T-helper 1 cell (primary cell): ENCODE results near the gene CARD16.
"Not testable (repeated sequence)": the region's sequence is repeated elsewhere in the genome, so short reads cannot be mapped to it uniquely, and the experiment has no call there.

Experiments used
- DNase-seq, 5 donors: peaks; one replicate each; pipeline ENCODE4 v3.0.0-alpha.2; 2012 to 2020

Gene CARD16

DNA sequence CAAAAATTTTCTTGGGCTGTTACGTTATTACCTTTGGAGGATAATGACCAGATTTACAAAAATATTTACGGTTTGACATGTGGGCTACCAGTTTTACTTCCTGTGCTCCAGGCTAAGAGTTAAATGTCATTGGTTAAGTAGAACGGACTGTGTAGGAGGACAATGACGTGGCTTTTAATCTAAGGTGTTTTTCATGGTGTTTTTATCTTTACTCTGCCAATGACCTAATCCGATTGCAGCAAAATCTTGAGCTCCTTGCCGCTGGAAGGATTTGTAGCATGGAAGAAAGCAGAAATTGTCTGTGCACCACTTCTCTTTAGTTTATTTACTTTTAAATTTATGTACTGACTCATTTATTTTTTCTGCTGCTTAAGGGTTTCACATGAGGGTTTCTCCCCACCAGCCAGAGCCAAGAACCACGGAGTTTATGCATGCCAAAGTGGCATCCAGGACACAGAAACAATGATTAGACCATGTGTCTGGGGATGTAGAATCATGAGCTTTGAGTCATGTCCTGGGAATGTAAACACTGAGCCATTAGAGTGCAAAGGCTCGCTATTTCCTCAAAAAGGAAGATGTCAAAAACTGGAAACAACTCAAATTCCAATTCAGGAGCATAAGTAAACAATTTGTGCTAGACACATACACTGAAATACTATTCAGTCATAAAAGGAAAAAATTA is 1.9 kb upstream of the CARD16 start:
- DNase-seq: no peak

DNA sequence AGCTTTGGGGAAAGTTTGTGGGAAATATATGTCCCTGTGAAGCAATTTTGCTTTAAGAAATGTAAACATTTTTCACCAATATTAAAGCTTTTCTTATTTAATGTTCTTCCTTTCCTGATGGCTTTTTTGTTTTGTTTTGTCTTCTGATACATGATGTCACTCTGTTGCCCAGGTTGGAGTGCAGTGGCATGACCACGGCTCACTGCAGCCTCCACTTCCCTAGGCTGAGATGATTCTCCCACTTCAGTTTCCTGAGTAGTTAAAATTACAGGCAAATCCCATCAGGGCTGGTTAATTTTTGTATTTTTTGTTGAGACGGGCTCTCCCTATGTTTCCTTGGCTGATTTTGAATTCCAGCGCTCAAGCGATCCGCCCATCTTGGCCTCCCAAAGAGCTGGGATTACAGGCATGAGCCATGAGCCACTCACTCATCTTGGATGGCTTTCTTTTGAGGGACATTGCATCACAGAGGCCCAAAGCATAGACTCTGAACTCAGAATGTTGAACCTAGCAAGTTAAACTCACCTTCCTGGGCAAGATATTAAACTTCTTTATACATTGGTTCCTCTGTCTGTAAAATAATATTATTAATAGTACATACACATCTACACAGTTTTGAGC is 651 bp upstream of the CARD16 start:
- DNase-seq: no peak

DNA sequence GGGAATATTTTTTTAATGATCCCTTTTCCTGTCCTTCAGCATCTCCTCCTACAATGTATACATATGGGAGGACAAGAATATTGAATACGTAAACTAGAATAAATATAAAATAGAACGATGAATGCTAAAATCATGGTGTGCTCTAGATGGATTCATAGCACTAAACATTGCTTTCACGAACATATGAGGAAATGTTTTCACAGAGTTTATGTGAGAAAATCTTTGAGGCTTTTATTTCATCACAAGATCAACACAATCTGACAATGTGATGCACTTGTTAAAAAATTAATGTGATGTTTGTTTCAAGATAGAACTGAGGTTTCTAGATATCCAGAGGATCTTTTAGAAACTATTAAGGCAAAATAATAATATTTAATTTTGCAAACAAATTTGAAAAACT is 3.0 kb downstream of the CARD16 start:
- no peak for DNase-seq

DNA sequence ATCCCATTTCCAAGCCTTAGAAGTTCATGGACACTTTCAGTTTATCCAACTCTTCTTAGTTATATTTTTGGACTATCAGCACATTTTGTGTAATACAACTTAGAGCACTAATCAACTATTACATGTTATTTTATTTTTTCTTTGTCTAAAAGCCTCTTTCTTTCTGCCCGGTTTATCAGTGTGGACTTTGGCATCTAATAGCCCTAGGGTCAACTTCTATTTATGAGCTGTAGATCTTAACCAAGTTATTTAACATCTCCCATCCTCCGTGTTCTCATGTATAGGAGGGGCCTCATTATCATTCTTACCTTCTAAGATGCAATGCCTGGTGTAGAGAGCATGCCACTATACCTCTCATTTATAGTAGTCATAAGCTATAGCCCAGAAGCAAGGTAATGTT is 4.4 kb downstream of the CARD16 start:
- DNase-seq: no peak

DNA sequence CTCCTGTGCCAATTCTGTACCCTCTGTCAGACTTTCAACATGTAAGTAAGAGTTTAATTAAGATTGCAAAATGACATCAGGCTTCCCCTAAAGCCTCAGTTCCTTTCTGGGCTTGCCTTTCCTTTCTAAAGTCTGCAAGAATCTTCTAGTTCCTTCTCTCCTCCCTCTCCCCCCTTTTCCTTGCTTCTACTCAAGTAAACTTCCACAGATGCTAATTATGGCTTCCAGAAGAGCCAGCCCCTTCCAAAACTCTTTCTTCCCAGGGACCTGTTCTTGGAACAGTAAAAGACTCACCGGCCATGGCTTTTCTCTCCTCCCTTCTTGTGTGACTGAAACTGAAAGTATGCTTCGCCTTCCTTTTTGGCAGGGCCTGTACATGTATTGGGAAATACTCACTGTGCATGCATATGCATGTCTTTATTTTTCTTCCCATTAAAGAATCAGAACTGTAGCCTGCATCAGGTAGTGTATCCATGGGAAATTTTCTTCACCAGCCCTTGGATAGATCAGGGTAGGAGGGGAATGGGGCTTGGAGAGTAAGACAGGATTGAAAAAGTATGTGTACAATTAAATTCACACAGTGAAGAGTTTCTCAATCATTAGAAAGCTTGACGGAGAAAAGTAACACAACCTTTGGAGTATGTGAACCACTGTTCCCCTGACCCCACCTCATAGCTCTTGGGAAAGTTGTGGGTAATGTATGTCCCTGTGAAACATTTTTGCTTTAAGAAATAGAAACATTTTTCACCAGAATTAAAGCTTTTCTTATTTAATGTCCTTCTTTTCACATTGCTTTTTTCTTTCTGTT is 10.1 kb downstream of the CARD16 start, which contains the start of gene CASP1:
TSS of gene CASP1 (minus strand) at position 332 of the 808 bp plus-strand sequence. CDS start at position 301, 31 bp downstream.
- DNase-seq: peak in 1 of 5 donors; percentile 62

DNA sequence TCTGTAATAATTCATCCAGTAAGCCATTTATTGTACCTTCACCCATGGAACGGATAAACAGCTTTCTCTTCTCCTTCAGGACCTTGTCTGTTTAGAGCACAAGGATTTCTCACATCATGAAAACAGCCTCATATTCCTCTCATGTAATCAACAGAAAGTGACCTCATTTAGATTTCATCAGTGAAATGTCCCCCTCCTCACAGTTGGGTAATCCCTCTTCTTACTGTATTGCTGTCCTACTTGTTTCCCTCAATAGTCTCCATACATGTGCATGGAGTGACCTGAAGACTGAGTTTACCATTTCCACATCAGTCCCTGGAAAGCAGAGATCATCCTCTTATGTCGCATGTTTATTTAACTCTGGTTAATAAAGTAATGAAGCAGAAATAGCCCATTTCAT is 10.7 kb downstream of the CARD16 start:
- not testable (repeated sequence) for DNase-seq

DNA sequence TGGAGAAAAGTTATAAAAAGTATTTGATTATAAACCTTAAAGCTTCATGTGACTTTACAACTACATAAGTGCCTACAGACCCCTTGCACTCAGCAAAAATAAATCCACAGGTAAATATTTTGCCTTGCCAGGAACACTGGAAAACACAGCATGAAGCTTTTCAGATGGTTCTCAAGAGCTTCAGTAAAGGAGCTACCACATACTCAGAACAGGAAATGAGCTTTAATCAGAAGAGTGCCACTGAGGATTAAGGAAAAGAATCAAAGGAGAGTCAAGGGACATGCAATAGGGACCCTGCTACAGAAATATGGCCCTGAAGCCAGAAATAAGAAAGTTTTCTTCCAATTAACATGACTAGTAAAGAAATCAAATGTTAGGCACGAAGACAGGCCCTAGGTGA is 11.4 kb downstream of the CARD16 start:
- peak in 1 of 5 donors; percentile 12 for DNase-seq

DNA sequence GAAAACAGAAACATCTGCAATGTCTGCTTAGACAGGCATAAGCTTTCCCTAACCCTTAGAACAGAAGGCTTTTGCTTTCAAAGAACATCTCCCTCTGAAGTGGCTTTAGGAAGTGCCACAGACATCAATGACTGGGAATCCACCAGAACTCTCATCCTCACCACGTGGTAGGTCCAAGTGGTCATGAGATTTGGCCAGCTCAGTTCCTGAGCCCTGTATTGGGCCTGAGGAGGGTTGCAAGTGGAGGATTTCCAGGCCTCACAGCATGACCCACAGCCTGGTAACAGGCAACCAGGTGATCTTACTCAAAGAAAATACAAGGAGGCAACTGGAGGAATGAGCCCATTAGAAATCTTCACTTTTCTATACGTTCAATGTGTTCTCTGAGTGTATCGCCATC is 11.8 kb downstream of the CARD16 start:
- DNase-seq: no peak

DNA sequence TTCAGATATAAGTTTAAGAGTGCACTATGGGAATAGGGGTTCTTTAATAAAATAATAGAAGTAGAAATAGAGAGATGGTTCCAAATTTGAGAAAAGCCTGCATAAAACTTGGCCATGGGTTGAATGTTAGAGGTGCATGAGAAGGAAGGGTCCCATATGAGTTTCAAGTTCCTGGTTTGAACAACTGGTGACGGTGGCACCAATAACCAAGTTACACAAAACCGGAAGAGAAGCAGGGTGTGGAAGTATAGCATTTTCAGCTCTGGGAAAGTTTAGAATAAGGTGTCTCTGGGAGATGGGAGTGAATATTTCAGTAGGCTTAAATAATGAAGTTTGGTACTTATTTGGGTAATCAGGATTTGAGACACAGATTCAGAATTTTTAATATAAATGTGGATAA is 12.6 kb downstream of the CARD16 start:
- no peak for DNase-seq

DNA sequence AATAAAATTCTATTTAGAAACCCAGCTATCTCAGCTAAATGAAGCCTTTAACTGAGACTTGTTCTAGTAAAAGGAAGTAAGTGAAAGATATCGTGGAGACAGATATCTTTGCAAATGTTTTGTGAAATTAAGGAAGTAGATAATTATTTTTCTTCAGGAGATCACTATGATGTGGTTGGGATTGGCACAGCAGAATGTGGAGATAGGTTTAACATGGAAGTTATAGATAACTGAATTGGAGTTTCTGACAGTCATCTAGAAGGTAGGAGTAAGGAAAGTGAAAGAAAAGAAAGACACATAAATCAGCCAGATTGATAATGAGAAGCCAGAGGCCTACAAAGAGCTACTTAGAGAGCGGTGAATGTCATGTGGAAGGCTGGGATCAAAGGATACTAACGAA is 17.5 kb downstream of the CARD16 start:
- DNase-seq: no peak

DNA sequence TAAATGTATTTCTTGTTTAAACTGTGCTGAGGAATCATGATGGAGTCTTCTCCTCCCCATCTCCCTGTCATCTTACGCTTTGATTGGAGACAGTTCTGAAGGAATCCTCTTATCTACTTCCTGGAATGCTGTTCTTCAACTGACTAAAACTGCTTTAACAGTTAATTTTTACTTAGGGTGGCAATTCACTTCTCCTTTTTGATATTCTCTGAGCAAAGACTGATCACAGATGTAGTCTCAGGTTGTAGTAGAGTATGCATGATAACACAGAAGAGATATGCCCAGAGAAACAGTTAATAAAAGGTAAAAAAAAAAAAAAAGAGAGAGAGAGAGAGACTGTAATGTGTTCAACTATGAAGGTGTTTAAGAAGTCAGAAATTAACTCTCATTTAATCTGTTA is 20.7 kb downstream of the CARD16 start:
- no peak for DNase-seq

DNA sequence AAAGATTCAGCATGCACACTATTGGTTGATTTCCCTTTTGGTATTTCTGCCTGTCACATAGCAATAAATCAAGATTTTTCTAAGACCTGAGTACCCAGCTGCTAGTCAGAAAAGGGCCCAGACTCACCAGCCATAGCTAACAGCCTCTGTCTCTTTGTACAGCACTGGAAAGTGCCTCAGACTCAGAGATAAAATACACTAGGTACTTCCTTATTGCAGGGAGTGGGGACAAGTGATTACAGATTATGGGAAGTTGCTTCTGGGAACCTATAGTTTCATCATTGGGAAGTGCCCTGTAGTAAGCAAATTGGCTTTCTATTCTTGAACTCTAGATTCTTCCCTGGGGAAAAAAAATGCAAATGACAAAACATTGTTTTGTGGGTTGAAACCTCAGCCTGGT is 22.1 kb downstream of the CARD16 start, which contains the start of gene CASP5:
TSS of gene CASP5 (minus strand) at position 166 of the 400 bp plus-strand sequence. CDS start at position 134, 32 bp downstream.
- no peak for DNase-seq

DNA sequence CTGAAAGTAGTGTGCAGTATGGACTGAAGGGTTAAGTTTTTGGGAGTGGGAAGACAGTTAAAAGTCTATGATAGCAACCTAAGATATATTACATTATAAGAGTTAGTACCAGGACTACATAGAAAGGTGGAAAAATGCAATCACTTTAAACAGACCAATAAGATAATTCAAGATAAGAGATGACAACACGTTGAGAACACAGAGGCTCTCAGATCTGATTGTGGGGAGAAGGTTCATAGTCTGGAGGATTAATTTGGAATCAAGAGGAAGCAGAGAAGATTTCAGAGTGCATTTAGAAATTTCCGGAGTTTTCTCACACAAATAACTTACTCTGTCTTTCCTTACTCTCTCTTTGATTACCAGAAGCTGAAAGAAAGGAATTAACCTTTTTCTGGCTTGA is 22.6 kb downstream of the CARD16 start:
- DNase-seq: no peak

DNA sequence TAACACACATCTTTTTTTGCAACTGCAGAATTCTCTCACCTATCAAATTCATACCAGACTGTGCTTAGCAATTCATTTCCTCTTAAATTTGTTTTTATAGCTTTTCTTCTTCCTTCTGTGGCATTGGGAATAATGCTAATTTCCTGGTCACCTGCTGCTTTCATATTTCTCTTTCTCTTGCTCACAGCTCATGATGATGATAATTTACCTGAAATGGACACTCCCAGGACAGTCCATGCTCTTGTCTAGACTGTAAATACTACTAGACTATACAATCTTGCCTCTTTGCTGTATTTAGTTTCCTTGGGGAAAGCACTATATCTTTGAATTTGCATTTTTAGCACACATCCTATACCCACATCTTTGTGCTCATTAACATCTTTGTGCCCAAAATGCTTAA is 37.7 kb downstream of the CARD16 start:
- DNase-seq: no peak

DNA sequence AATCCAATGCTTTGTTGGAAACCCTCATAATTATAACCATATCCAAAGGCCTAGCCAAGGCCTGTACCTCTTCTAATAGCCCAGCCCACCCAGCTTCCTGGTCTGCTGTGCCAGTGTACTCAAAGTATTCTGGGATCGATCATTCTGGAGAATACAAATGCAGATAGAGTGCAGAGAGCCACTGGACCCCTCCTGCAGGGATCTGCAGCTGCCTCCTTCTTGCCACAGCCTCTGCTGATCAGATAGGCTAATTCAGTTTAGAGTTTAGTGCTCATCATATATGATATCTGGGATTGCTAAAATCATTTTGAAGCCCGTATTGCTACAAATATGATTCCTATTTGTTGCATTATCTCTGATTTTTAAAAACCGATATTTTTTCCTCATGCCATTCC is 39.7 kb downstream of the CARD16 start:
- DNase-seq: no peak

DNA sequence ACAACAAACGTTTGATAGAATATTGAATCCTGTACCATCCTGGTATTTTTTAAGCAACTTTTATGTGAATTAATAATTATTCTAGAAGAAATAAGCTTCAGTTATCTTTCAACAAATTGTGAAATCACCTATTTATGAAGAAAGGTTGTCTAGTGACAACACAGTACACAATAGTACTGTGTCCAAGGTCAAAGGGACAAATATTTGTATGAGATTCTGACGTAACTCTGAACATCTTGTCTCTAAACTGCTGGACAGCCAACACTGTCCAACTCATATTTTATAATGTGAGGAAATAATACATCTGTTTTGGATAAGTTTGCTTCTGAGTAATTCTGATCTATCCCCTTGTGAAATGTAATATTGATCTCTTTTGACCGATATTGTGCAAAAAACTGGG is 41.1 kb downstream of the CARD16 start:
- no peak for DNase-seq

DNA sequence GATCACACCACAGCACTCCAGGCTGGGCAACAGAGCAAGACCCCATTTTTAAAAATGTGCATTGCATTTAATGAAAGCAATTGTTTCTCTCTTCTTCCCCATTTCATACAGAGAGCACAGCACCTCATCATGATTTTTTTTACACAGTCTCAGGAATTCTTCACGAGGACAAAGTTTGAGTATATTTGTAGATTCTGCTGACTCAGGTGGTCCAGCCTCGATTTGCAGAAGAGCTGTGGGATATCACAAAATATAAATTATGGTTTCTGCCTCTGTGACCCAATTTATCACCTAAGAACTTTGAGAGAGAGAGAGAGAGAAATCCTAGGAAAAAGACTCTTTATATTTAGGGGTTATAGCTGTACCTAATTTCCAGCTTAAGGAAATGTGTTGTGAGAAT is 42.0 kb downstream of the CARD16 start:
- DNase-seq: no peak

DNA sequence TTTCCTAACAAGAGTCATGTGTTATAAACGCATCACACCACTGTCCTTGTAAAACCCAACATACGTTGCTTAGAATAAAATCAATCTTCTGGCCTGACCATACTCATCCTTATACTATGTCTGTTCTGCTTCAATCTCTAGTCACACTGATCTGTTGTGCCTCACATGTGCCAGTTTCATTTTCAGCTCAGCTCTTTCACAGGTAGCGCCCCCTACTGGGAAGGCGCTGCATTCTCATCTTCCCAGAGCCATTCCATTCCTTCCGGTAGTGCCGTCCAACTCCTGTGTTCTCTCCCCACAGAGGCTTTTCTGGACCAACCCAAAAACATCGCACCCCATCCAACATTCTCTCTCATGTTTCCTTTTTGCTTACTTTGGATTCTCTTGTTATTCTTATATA is 44.3 kb downstream of the CARD16 start:
- peak; percentile 8 to 48 (median 23) for DNase-seq

DNA sequence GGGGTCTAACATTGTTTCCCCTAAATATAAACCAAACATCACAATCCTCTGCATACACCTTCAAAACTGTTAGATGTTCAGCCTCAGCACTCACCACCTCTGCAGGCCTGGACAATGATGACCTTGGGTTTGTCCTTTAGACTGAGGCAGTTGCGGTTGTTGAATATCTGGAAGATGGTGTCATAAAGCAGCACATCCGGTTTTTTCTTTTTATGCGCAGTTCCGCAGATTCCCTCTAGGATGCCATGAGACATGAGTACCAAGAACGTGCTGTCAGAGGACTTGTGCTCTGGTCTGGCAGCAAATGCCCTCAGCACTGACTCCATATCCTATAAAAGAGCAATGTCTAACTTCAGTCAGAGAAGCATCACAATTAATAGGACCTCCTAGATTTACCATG is 45.0 kb downstream of the CARD16 start:
- DNase-seq: peak in 1 of 5 donors; percentile 15

DNA sequence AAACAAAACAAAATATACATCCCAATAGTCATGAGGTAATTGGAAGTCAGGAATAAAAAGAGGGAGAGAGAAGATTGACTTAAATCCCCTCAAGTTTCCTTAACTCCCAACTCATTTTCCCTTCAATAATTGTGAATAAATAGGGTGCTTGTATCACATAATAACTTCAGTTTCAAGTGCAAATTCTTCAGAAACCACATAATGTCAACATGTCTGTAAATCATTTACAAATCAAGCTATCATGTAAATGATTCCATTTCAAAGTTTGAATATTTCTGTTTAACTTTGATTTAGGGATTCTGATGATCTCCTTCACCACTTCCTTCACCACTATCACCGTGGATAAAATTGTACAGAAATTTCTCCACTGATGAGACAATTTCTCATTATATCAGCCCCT is 45.4 kb downstream of the CARD16 start:
- DNase-seq: no peak

DNA sequence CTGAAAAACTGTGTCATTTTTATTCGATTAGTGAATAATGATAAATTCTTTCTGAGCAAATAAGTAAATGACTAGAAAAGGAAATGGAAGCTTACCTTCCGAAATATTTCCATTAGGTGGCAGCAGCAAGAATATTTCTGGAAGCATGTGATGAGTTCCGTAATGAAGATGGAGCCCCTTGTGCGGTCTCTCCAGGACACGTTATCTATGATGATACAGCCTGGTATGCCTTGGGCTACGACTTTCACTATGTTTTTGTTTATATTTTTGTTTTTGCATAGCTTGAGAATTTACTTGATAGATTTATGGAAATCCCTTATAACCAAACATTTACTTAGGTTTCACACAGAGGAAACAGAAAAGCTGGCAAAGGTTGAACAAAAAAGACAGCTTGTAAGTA is 47.8 kb downstream of the CARD16 start:
- DNase-seq: no peak

DNA sequence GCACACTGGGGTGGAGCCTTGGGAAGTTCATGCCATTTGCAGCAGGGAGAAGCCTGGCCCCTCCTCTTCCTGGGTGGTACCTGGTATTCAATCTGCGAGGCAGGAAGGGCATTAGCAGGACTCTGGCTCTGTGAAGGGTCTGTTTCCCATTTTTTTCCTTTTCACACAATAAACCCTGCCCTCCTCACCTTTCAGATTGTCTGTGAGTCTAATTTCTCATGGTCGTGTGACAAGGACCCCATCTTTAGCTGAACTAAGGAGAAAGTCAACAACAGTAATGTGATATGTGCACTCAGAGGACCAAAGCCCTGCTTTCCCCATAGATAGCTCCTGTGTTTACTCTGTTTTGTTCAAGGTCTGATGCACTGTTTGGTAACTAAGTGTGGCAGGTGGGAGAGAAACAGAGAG is 50.1 kb downstream of the CARD16 start:
- no peak for DNase-seq

DNA sequence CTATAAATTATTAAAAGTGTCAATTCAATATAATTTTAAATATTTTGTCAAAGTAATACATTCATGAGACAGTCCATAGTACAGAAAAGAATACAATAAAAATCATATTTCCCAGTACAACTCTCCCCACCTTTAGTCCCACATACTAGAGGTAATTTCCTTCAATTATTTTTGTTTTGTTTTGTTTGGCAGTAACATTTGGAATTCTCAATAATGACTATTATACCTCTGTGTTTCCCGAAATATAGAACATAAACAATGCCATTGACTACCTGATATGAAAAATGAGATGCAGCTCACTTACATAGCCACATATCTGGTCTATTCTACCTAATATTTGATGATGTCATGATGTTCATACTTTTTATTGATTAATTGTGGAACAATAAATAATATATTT is 52.4 kb downstream of the CARD16 start:
- DNase-seq: no peak

DNA sequence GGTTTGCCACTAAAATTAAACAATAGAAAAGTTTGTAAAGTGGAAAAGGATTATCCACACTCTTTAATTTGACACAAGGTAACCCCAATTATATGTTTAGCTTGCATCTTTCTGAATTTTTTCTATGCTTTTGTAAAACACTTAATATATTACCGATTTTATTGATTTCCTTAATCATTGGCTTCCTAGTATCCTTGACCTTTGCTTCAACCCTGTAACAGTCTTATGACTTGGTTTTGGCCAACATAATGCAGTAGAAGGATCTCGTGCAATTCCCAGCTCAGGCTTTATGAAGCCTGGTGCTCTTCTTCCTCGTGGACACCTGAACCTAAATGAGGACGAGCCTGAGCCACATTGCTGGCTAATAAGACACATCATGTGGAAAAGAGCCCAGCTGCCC is 53.1 kb downstream of the CARD16 start:
- DNase-seq: no peak
